ENCODE results near the gene APOLD1. TPM values are rescaled to one million over a fixed set of nuclear protein-coding genes. Genes with fewer than 3 reads are reported as not detected.

APOLD1 gene
- total RNA-seq, 1 donor from 2014 or later, result 0.70 TPM

GRCh38 chr12:12803186-12803585 is 17.7 kb downstream of the APOLD1 start:
- peak; percentile 89 for DNase-seq (ENCODE audit: low read depth)

DNA sequence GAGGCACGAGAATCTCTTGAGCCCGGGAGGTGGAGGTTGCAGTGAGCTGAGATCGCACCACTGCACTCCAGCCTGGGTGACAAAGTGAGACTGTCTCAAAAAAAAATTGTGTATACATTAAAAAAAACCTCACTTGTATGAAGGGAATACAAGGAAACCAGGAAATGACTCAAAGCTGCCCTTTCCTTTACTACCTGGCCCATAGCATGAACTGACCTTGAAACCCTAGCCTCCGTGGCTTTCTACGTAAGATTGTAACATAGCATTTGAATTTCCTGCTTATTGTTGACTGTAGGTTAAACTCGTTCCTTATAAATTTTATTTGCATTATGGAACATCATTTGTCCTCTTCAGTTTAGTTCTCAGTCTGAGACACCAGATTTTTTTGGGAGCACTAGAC is 18.6 kb downstream of the APOLD1 start:
- Mint-ChIP-seq H3K4me1 (ENCODE audit: low read depth, unreplicated experiment) (peaks cover 25% of the 10 kb centered on the region), H3K27me3 (ENCODE audit: low read depth, unreplicated experiment) (no peaks in the 10 kb centered on the region), H3K9me3 (ENCODE audit: unreplicated experiment) (no peaks in the 10 kb centered on the region), H3K4me3 (ENCODE audit: unreplicated experiment) (no peak overlapping the region), H3K36me3 (ENCODE audit: low read depth, unreplicated experiment) (no peaks in the 10 kb centered on the region), H3K27ac (ENCODE audit: unreplicated experiment) (peak overlapping the region; percentile 3)
- Histone ChIP-seq H4K20me1 (ENCODE audit: insufficient read depth, low read length) (no peaks in the 10 kb centered on the region), H3K4me2 (ENCODE audit: low read length) (peak overlapping the region; percentile 81), H3K27ac (ENCODE audit: low read depth, low read length) (peak overlapping the region; percentile 87), H3K4me1 (ENCODE audit: insufficient read depth, low read length) (peaks cover 36% of the 10 kb centered on the region), H3K79me2 (ENCODE audit: insufficient read depth, low read length) (no peaks in the 10 kb centered on the region), H3K27me3 (ENCODE audit: insufficient read depth, low read length) (no peaks in the 10 kb centered on the region), H2AFZ (ENCODE audit: low read depth, low read length) (no peak overlapping the region), H3K9ac (ENCODE audit: low read length) (peak overlapping the region; percentile 69), H3K36me3 (ENCODE audit: insufficient read depth, low read length) (no peaks in the 10 kb centered on the region), H3K9me3 (ENCODE audit: insufficient read depth, low read depth, low read length) (no peaks in the 10 kb centered on the region), H3K4me3 (ENCODE audit: insufficient read depth, low read depth, low read length) (peak overlapping the region; percentile 34)
- TF ChIP-seq, protein P1, sequence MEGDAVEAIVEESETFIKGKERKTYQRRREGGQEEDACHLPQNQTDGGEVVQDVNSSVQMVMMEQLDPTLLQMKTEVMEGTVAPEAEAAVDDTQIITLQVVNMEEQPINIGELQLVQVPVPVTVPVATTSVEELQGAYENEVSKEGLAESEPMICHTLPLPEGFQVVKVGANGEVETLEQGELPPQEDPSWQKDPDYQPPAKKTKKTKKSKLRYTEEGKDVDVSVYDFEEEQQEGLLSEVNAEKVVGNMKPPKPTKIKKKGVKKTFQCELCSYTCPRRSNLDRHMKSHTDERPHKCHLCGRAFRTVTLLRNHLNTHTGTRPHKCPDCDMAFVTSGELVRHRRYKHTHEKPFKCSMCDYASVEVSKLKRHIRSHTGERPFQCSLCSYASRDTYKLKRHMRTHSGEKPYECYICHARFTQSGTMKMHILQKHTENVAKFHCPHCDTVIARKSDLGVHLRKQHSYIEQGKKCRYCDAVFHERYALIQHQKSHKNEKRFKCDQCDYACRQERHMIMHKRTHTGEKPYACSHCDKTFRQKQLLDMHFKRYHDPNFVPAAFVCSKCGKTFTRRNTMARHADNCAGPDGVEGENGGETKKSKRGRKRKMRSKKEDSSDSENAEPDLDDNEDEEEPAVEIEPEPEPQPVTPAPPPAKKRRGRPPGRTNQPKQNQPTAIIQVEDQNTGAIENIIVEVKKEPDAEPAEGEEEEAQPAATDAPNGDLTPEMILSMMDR (IDR thresholded peaks at IDR 0.05; ENCODE audit: insufficient read depth, low read depth, low read length), result no peak
- no peak for TF ChIP-seq EZH2 (IDR thresholded peaks at IDR 0.05; ENCODE audit: insufficient read depth, low read length)
- DNase-seq (ENCODE audit: low read depth) (no peak), FAIRE-seq (no peak)

More at GRCh38 chr12:12803186-12803585, 17.7 kb downstream of the APOLD1 start:
- Mint-ChIP-seq H3K4me3 (ENCODE audit: unreplicated experiment) (peak overlapping the region; percentile 45), H3K36me3 (ENCODE audit: low read depth, unreplicated experiment) (no peaks in the 10 kb centered on the region), H3K9me3 (ENCODE audit: unreplicated experiment) (no peaks in the 10 kb centered on the region), H3K27me3 (ENCODE audit: low read depth, unreplicated experiment) (no peaks in the 10 kb centered on the region), H3K4me1 (ENCODE audit: low read depth, unreplicated experiment) (peaks cover 25% of the 10 kb centered on the region), H3K27ac (ENCODE audit: unreplicated experiment) (peak overlapping the region; percentile 88)
- TF ChIP-seq, protein P1 (IDR thresholded peaks at IDR 0.05; ENCODE audit: insufficient read depth, low read depth, low read length), result no peak
- no peak for TF ChIP-seq EZH2 (IDR thresholded peaks at IDR 0.05; ENCODE audit: insufficient read depth, low read length)
- H4K20me1 ChIP-seq (ENCODE audit: insufficient read depth, low read length), result no peaks in the 10 kb centered on the region
- peak overlapping the region; percentile 87 for H3K27ac ChIP-seq (ENCODE audit: low read depth, low read length)
- peak; percentile 69 for FAIRE-seq
- H3K36me3 ChIP-seq (ENCODE audit: insufficient read depth, low read length), result no peaks in the 10 kb centered on the region
- H3K79me2 ChIP-seq (ENCODE audit: insufficient read depth, low read length), result no peaks in the 10 kb centered on the region
- no peak overlapping the region for H3K9ac ChIP-seq (ENCODE audit: low read length)
- no peaks in the 10 kb centered on the region for H3K27me3 ChIP-seq (ENCODE audit: insufficient read depth, low read length)
- H3K9me3 ChIP-seq (ENCODE audit: insufficient read depth, low read depth, low read length), result no peaks in the 10 kb centered on the region
- peak overlapping the region; percentile 19 for H3K4me2 ChIP-seq (ENCODE audit: low read length)
- peaks cover 28% of the 10 kb centered on the region for H3K4me1 ChIP-seq (ENCODE audit: insufficient read depth, low read length)
- H2AFZ ChIP-seq (ENCODE audit: low read depth, low read length), result no peak overlapping the region
- no peak overlapping the region for H3K4me3 ChIP-seq (ENCODE audit: insufficient read depth, low read depth, low read length)

DNA sequence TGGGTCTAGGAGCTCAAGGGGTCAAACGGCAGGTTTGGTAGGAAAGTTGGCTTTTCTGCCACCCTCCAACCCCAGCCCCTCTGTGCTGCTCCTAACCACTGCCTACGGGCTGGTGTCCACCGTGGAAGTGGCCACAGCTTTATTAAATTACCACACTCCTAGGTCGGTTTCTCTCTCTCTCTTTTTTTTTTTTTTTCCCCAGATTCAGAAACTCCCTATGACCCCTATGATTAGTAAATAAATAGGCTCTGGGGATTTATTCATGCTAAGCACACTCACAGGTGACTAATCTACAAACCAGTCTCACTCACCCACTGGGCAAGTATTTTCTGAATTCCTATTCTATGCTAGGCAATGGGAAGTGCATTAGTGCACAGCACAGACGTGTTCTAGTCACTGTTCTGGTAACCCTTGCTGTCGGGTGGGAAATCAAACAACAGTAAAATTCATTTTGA is 19.0 kb downstream of the APOLD1 start:
- peak; percentile 96 for DNase-seq (ENCODE audit: low read depth)
- H3K4me1 ChIP-seq (ENCODE audit: insufficient read depth, low read length), result peaks cover 38% of the 10 kb centered on the region
- H2AFZ ChIP-seq (ENCODE audit: low read depth, low read length), result no peak overlapping the region
- Mint-ChIP-seq H3K36me3 (ENCODE audit: low read depth, unreplicated experiment) (no peaks in the 10 kb centered on the region), H3K9me3 (ENCODE audit: unreplicated experiment) (no peaks in the 10 kb centered on the region), H3K4me3 (ENCODE audit: unreplicated experiment) (no peak overlapping the region), H3K27ac (ENCODE audit: unreplicated experiment) (peak overlapping the region; percentile 1), H3K4me1 (ENCODE audit: low read depth, unreplicated experiment) (peaks cover 28% of the 10 kb centered on the region), H3K27me3 (ENCODE audit: low read depth, unreplicated experiment) (no peaks in the 10 kb centered on the region)
- H3K36me3 ChIP-seq (ENCODE audit: insufficient read depth, low read length), result no peaks in the 10 kb centered on the region
- no peaks in the 10 kb centered on the region for H3K79me2 ChIP-seq (ENCODE audit: insufficient read depth, low read length)
- peak overlapping the region; percentile 34 for H3K4me3 ChIP-seq (ENCODE audit: insufficient read depth, low read depth, low read length)
- no peaks in the 10 kb centered on the region for H3K9me3 ChIP-seq (ENCODE audit: insufficient read depth, low read depth, low read length)
- peak overlapping the region; percentile 69 for H3K9ac ChIP-seq (ENCODE audit: low read length)
- H3K27ac ChIP-seq (ENCODE audit: low read depth, low read length), result peak overlapping the region; percentile 87
- peak overlapping the region; percentile 81 for H3K4me2 ChIP-seq (ENCODE audit: low read length)
- TF ChIP-seq, protein P1 (IDR thresholded peaks at IDR 0.05; ENCODE audit: insufficient read depth, low read depth, low read length), result no peak
- no peak for TF ChIP-seq EZH2 (IDR thresholded peaks at IDR 0.05; ENCODE audit: insufficient read depth, low read length)
- no peak for FAIRE-seq
- H3K27me3 ChIP-seq (ENCODE audit: insufficient read depth, low read length), result no peaks in the 10 kb centered on the region
- H4K20me1 ChIP-seq (ENCODE audit: insufficient read depth, low read length), result no peaks in the 10 kb centered on the region
